HG03378 (cell line): ENCODE results near the gene TMEM30B.
"Not testable (repeated sequence)": the region's sequence is repeated elsewhere in the genome, so short reads cannot be mapped to it uniquely, and the experiment has no call there.

Experiments used
- ATAC-seq: cut with Tn5 transposase; IDR thresholded peaks from one replicate; pipeline ENCODE4 v1.9.1; 2021; ENCODE audit warnings: mild to moderate bottlenecking, moderate library complexity; ENCODE audit not compliant: unreplicated experiment

TMEM30B gene, protein sequence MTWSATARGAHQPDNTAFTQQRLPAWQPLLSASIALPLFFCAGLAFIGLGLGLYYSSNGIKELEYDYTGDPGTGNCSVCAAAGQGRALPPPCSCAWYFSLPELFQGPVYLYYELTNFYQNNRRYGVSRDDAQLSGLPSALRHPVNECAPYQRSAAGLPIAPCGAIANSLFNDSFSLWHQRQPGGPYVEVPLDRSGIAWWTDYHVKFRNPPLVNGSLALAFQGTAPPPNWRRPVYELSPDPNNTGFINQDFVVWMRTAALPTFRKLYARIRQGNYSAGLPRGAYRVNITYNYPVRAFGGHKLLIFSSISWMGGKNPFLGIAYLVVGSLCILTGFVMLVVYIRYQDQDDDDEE

DNA sequence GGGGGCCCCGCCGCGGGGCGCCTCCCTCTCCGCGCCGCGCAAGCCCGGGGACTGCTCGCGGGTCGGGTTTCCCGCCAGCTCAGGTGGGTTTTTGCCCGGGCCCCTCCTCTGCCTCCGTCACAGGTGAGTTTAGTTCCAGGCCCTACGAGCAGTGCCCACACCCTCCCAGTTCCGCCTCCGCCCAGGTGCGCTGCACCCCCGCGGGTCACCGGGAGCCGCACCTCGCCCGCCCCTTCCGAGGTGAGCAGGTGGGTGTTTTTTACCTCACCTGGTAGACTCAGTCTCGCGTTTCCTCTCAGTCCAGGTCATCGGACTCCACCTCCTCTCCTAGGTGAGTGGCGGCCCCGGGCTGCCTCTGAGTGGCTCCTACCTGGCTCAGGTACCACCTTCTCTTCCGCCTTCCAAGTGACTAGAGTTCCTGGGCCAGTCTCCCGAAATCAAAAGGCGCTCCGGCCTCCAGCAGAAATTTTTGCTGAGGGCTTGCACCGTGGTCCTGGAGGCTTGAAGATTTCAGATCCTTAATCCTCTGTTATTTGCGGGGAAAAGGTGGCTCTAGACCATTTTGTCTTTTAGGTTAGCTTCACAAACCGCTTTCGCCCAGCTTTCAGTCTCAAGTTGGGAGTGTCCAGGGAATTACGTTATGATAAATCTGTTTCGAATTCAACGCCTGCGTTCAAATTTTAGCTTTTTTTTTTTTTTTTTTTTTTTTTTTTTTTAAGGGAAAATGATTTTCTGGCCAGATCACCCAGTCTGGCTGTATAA lies at the start of gene TMEM30B:
TSS of gene TMEM30B (minus strand) at position 153 of the 762 bp plus-strand sequence. CDS start 191 bp downstream, outside the sequence.
- ATAC-seq, result no peak

DNA sequence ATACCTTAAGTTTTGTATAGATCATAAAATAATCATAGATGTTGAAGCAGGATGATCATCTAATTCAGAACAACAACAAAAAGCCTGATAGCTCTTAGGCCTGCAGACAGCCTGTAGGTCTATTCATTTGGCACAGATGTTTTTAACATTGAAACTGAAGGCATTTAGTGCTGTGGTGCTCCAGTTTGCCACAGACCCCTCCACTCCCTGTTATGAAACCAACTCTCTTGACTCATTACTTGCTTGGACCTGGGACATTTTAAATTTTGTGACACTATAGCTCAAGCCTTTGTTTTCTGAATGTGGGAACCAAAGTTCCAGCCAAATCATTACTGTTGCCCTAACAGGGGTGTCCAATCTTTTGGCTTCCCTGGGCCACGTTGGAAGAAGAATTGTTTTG lies 49.4 kb upstream of the TMEM30B start:
- ATAC-seq, result peak; percentile 55

DNA sequence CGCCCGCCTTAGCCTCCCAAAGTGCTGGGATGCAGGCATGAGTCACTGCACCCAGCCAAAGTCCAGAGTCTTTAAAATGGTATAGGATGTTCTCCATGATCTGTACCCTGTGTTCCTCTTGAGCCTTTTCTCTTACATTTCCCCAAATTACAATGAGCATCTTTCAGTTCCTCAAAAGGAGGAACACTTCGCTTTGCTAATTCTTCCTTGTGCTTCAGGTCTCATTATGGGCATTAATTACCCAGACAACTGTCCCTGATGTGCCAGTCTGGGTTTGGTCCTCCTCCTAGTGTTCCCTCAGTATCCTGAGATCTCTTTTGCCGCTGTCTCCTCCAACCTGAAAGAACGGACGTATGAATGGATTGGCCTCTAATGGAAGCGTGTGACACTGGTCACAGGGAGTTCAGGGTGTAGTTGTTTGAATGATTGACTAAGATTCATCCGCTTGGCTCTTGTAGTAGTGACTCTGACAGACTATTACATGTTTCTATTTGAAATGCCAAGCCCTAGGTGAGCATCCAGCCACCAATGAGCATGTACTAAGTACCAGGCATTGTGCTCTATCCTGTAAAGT lies 48.4 kb upstream of the TMEM30B start:
- ATAC-seq, result peak; percentile 77

DNA sequence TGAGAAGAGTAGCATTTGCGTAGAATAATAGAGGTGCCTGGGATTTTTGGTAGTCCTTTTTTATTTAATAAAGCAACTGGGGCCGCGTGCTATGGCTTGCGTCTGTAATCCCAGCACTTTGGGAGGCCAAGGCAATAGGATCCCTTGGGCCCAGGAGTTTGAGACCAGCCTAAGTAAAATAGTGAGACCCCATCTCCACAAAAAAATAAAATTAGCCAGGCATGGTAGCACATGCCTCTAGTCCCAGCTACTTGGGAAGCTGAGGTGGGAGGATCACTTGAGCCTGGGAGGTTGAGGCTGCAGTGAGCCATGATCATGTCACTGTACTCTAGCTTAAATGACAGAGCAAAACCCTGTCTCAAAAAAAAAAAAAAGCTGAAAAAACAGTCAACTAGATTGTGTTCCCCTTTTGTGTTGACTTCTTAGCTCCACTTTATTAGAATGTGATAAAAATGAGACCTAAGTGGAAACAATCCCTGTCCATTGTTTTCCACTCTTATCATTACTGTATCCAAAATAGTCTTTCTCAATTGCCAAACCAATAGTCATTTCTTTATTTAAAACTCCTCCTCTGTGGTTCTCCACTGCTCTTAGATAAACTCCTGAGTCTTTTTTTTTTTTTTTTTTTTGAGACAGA lies 47.6 kb upstream of the TMEM30B start:
- ATAC-seq, result no peak

DNA sequence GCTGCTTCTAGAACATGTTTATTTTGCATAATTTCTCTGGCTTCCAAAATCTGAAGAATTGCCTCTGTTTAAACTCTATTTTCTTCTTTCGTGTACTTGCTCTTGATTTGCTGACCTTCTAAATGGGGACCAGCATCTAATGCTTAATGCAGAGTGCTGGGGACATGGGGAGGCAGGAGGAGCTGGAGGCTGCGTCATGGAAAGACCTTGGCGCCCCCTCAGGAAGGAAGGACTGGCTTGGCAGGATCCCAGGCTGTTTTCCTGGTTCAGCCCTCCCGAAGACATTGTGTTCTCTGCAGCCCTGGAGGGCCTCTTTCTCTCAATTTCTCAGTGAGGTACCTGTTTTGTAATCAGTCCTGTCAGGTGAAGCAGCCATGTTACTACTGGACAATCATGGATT lies 45.7 kb upstream of the TMEM30B start:
- no peak for ATAC-seq

DNA sequence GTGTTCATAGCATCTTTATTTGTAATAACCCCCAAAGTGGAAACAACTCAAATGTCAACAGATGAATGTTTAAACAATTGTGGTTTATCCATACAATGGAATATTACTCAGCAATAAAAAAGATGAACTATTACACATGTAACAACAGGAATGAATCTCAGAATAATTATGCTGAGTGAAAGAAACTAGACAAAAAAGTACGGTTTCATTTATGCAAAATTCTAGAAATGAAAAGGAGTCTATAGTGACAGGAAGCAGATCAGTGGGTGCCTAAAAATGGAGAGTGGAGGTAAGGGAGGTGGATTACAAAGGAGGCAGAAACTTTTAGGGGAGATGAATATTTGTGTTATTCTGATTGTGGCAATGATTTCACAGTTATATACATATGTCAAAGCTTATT lies 45.0 kb upstream of the TMEM30B start:
- ATAC-seq, result no peak

DNA sequence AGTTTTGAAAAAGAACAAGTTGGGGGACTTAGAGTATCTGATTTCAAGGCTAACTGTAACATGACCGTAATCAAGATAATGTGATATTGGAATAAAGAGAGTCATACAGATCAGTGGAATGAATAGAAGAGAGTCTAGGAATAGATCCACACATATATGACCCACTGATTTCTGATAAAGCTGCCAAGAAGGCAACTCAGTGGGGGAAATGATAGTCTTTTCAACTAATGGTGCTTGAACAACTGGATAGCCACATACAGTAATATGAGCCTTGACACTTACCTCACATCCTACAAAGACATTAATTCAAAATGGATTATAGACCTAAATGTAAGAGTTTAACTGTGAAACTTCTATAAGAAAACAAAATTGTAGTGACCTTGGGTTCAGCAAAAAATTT lies 44.0 kb upstream of the TMEM30B start:
- ATAC-seq, result no peak

DNA sequence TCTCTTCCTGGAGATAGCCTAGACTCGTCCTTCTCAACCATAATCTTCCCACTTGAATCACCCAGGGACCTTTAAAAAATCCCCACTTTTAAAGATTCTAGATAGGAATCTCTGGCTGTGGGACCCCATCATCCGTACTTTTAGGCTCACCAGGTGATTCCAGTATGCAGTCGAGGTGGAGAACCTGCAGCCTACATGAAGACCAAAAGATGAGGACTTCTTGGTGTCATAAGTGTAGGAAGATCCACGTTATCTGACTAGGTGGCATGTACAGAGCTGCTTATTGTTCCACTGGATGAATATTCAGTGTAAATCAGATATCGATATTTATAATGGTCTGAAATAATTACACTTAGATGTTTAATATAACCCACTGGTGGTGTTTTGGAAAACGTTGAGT lies 42.8 kb upstream of the TMEM30B start:
- no peak for ATAC-seq

DNA sequence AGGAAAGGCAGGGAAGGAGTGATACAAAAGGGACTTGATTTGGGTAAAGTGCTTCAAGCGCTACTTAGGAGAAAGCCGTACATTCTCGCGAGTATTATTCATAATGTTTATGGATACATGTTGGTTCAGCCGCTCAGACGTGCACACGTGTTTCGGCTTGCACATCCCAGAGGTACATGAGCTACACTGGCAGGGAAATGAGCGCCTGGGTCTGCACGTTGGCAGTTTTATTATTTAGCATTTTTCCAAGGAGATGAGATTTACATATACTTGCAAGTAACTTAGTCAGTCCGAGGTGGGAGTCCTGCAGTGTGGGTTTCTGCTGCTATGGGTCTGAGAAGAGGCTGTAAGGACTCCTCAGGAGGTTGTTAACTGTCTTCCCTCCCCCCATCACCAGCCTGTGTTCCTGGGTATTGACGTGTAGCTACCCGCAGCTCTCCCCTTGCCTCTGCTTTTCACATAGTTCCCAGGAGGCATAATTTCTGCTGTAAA lies 41.7 kb upstream of the TMEM30B start:
- ATAC-seq, result no peak

DNA sequence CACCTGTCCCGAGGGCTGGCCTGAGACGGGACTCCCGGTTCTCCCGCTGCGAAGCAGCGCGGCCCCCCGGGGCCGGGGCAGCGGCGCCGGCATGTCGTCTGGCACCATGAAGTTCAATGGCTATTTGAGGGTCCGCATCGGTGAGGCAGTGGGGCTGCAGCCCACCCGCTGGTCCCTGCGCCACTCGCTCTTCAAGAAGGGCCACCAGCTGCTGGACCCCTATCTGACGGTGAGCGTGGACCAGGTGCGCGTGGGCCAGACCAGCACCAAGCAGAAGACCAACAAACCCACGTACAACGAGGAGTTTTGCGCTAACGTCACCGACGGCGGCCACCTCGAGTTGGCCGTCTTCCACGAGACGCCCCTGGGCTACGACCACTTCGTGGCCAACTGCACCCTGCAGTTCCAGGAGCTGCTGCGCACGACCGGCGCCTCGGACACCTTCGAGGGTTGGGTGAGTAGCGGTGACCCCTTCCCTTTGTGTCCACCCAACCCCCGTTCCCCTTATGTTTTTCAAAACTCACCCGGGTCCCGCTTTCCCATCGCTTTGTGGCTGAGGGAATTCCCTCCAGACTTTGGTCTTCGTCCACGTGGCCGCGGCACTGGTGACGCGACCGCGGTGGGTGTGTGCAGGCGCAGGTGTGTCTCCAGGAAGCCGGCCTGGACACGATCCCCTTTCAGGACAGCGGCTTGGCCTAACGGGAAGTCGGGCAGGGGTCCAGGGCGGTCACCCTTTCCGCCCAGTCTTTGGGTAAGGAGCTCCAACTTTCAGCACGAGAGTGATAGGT lies 41.1 kb upstream of the TMEM30B start:
- peak; percentile 7 for ATAC-seq

DNA sequence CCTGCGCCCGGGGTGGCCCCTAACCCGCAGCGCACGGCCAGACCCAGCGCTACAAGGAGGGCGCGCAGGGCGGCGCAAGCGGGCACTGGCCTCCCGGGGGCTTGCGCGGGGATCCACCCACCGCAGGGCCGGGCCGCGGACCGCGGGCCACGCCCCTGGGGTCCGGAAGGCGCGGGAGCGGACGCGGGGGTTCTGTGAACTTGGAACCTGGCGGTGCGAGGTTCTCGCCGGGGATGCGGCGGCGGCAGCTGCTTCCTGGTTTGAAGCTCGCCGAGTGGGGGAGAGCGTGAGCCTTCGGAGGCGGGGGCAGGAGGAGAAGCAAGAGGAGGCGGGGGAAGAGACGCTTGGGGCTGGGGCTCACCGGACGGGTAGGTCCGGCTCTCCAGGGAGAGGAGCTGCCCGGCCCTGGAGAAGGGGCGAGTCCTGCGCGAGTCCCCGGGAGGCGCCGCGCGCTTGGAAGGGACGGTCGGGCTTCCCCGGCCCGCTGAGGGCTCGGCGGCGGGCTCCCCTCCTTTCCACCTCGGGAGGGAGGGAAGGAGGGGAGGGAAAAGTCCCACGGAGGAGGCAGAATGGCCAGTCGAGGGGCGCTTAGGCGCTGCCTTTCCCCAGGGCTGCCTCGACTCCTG lies 40.4 kb upstream of the TMEM30B start, which contains the start of gene PRKCH:
TSS of gene PRKCH (plus strand) at position 195 of the 626 bp plus-strand sequence. CDS start 523 bp downstream, outside the sequence.
- peak; percentile 60 for ATAC-seq

DNA sequence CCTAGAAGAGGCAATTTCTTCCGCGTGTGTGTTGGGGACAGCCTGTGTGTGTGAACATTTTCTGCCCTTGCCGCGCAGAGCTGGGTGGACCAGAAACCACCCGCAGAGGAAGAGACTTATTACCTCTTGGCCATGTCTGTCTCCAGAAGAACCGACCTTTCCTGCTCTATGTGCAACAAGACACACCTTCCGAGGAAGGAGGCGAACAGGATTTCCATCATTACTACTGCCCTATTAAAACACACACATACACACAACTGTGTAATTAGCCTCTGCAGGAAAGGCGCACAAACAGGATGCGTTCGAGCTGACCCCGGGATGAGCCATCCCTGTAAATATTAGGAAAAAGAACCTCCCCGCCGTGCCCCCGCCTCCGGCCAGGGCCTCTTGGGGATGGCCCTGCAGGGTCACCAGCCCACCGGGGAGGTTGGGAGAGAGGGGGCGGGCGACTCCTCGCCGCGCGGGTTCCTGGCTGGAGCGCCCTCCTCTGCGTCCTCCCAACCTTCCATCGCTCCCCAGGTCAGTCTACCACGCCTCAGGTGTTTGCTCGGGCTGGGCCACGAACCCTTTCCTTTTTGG lies 39.8 kb upstream of the TMEM30B start:
- ATAC-seq, result peak; percentile 5

DNA sequence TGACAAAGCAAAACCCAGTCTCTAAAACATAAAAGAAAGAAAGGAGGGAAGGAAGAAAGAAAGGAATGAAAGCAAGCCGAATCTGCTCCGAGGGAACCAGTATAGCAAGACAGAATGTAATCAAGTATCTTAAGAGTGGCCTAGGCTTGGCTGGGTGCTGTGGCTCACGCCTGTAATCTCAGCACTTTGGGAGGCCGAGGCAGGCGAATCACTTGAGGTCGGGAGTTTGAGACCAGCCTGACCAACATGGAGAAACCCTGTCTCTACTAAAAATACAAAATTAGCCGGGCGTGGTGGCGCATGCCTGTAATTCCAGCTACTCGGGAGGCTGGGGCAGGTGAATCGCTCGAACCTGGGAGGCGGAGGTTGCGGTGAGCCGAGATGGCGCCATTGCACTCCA lies 39.0 kb upstream of the TMEM30B start:
- ATAC-seq, result not testable (repeated sequence)

DNA sequence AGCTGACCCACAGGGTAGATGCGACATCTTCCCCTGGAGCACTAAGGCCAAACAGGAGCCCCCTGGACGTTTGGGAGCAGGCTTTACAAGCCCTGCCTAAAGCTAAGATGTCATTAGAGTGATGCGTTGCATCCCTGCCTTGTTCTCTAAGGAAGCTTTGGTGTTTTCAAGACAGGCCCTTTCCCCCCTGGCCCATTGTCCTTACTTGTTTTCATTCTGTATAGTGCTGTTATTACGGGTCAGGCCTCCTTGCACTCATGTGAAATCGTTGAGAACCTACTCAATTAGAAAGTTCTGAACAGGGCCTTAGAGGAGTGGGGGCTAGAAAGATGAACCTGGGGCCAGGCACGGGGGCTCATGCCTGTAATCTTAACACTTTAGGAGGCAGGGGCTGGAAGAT lies 38.6 kb upstream of the TMEM30B start:
- no peak for ATAC-seq

DNA sequence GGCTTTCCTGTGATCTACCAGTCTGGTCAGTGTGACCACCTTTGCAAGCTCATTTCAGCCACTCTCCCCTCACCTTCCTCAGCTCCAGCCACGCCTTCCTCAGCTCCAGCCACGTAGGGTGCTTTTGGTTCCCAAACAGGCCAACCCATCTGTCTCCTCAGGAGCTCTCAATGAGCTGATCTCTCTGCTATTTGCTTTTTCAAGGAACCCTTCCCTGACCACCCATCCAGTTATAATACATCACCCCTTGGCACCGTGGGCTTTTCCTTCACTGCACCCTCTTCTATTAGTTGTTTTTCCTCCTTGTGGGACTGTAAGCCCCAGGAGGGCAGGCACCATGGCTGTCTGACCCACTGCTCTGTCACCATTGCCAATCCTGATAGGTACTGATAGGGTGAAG lies 37.9 kb upstream of the TMEM30B start:
- ATAC-seq, result no peak

DNA sequence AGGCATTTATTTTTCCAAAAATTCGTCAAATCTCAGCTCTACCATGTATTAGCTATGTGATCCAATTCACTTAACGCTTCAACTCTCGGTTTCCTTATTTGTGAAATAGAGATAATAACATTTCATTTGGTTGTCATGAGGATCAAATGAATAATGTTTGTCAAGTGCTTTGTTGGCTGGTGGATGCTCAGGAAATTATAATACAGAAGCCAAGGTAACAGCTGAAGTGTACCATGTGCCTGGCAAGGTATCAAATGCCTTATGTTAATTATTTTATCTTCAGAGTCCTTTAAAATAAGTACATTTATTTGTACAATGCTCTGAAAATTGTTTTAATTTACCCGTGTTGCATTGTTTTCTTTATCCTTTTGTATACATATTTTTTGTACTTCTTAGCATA lies 34.2 kb upstream of the TMEM30B start:
- ATAC-seq, result no peak

DNA sequence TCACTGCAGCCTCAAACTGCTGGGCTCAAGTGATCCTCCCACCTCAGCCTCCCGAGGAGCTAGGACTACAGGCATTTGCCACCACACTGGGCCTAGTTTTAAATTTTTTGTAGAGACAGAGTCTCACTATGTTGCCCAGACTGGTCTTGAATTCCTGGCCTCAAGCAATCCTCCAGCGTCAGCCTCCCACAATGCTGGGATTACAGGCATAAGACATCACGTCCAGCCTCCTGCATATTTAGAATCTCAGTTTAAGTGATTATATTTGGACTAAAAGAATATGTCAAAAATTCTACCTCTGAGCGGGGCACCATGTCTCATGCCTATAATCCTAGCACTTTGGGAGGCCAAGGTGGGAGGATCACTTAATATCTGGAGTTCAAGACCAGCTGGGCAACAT lies 27.6 kb upstream of the TMEM30B start:
- ATAC-seq, result not testable (repeated sequence)

DNA sequence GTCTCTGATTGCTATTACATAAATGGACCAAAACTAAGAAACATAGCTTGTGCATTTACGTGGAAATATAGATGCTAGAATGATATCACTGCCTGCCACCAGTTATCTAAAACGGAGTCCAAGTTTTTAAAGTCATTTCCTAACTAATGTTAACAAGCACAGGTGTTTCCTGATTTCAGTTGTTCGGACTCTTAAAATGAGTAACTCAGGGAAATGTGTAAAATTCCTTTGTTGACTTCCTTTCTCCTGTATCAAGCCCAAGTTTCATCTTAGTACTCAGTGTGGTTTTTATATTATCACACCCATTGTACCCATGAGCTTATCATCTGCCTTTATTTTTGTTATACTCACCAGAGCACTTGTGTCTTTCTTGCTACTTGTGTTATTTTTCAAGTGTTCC lies 27.1 kb upstream of the TMEM30B start:
- ATAC-seq, result no peak

DNA sequence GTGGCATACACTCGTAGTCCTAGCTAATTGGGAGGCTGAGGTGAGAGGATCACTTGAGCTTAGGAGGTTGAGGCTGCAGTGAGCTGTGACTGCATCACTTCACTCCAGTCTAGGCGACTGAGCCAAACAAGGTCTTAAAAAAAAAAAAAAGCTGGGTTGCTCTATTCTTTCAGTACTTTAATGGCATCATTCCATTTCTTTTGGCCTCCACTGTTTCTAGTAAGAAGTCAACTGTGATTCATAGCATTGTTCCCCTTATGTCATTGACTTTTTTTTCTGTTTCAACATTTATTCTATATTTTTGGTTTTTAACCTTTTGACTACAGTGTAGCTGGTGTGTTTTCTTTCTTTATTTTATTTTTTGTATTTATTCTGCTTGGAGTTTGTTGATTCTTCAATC lies 23.6 kb upstream of the TMEM30B start:
- no peak for ATAC-seq

DNA sequence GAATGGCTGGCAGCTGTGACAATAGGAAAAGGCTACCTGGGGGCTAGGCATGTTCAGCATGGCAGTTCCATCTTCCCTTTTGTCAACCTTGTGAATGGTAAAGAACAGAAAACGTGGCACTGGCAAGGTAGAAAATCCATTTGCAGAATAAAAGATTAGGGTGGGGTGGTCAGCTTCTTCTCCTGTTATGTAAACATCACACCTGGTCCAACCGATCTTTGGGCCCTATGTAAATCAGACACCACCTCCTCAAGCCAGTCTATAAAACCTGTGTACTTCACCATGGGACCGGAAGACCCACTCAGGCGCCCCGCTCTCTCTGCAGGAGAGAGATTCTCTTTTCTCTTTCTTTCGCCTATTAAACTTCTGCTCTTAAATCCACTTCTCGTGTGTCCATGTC lies 19.6 kb upstream of the TMEM30B start:
- no peak for ATAC-seq
